Measurements from ENCODE around the gene GABRG3.

GABRG3 gene

GRCh38 chr15:27535445-27536129 is 564.6 kb downstream of the GABRG3 start:
- DNase-seq: no peak

GRCh38 chr15:27538325-27538724 is 567.3 kb downstream of the GABRG3 start:
- DNase-seq: peak; percentile 15

GRCh38 chr15:27541581-27541980 is 570.6 kb downstream of the GABRG3 start:
- no peak for DNase-seq

GRCh38 chr15:27545494-27546255 is 574.7 kb downstream of the GABRG3 start:
- DNase-seq: peak; percentile 75

- DNase-seq: no peak
Measured at GRCh38 chr15:27549746-27550145, 578.8 kb downstream of the GABRG3 start.

GRCh38 chr15:27550635-27551034 is 579.7 kb downstream of the GABRG3 start:
- DNase-seq: no peak

- DNase-seq: no peak
Measured at GRCh38 chr15:27561816-27562215, 590.8 kb downstream of the GABRG3 start.

- DNase-seq: no peak
Measured at GRCh38 chr15:27563765-27564370, 592.9 kb downstream of the GABRG3 start.

- no peak for DNase-seq
Measured at GRCh38 chr15:27564656-27565055, 593.7 kb downstream of the GABRG3 start.

GRCh38 chr15:27570746-27571145 is 599.8 kb downstream of the GABRG3 start:
- no peak for DNase-seq

- no peak for DNase-seq
Measured at GRCh38 chr15:27573805-27574485, 603.0 kb downstream of the GABRG3 start.

- DNase-seq: no peak
Measured at GRCh38 chr15:27574541-27575054, 603.6 kb downstream of the GABRG3 start.

- no peak for DNase-seq
Measured at GRCh38 chr15:27575521-27575920, 604.5 kb downstream of the GABRG3 start.

GRCh38 chr15:27576576-27576975 is 605.6 kb downstream of the GABRG3 start:
- no peak for DNase-seq

GRCh38 chr15:27579738-27580137 is 608.8 kb downstream of the GABRG3 start:
- no peak for DNase-seq

GRCh38 chr15:27582726-27583410 is 611.9 kb downstream of the GABRG3 start:
- no peak for DNase-seq

GRCh38 chr15:27583651-27584050 is 612.7 kb downstream of the GABRG3 start:
- DNase-seq: no peak

GRCh38 chr15:27585041-27585640 is 614.2 kb downstream of the GABRG3 start:
- DNase-seq: no peak

GRCh38 chr15:27587810-27588209 is 616.8 kb downstream of the GABRG3 start:
- no peak for DNase-seq

GRCh38 chr15:27589260-27589659 is 618.3 kb downstream of the GABRG3 start:
- peak; percentile 32 for DNase-seq

- DNase-seq: no peak
Measured at GRCh38 chr15:27589782-27590181, 618.8 kb downstream of the GABRG3 start.
